ENCODE results near the gene SLC2A13. TPM values are rescaled to one million over a fixed set of nuclear protein-coding genes. Genes with fewer than 3 reads are reported as not detected.

SLC2A13 gene
- total and polyA plus RNA-seq, 2 donors (not counting 3 experiments of a cell fraction or from before 2014, with no cell fraction given), result 1.2 to 4.9 TPM

GRCh38 chr12:39816671-39817185 lies 289.2 kb downstream of the SLC2A13 start:
- Histone ChIP-seq H3K4me3 (replicated peaks in 1 of 3; ENCODE audit: insufficient read depth in 1 of 3, low read depth in 1 of 3, low read length in 3 of 3) (no peak overlapping the region), H3K4me1 (ENCODE audit: control insufficient read depth, extremely low read depth, insufficient read depth, low read length) (no peaks in the 10 kb centered on the region), H3K4me2 (ENCODE audit: insufficient read depth, low read length) (no peak overlapping the region), H4K20me1 (replicated peaks; ENCODE audit: control insufficient read depth, extremely low read depth, insufficient read depth, low read length) (no peaks in the 10 kb centered on the region), H3K9me1 (replicated peaks; ENCODE audit: control insufficient read depth, extremely low read depth, insufficient read depth, low read length) (no peaks in the 10 kb centered on the region), H3K36me3 (ENCODE audit: control insufficient read depth in 2 of 2, extremely low read depth in 1 of 2, insufficient read depth in 2 of 2, low read length in 2 of 2) (no peaks in the 10 kb centered on the region), H3K27ac (ENCODE audit: insufficient read depth, low read depth, low read length) (no peak overlapping the region), H2AFZ (ENCODE audit: low read depth, low read length) (no peak overlapping the region), H3K9me3 (replicated peaks; ENCODE audit: control insufficient read depth, insufficient read depth, low read length) (no peaks in the 10 kb centered on the region), H3K27me3 (ENCODE audit: control insufficient read depth in 2 of 2, insufficient read depth in 2 of 2, low read length in 2 of 2) (no peaks in the 10 kb centered on the region), H3K79me2 (ENCODE audit: control insufficient read depth, insufficient read depth, low read length) (no peaks in the 10 kb centered on the region), H3K9ac (replicated peaks; ENCODE audit: extremely low read depth, insufficient read depth, low read length) (no peak overlapping the region)
- ChIA-PET CTCF (interaction anchor here (1.0 to 1.1 kb wide), 2 partner anchors 13 to 194 kb away, joined by 3 read pairs; no protein-coding TSS in a partner anchor), POLR2A (no interaction called here)
- dilution Hi-C loops (cut with MboI; ENCODE audit: extremely low pct_ligation_motif_present, low sequenced_read_pairs) (no loop called here), intact Hi-C loops (cut with micrococcal nuclease) (no loop called here)
- no TSS peak for BruUV-seq (replicated peaks)
- FAIRE-seq (no peak), DNase-seq (ENCODE audit: low read depth, low spot score) (no peak)
- no peak for TF ChIP-seq MYC (IDR thresholded peaks at IDR 0.05; ENCODE audit: low read depth, low read length)
- TF ChIP-seq JUN (IDR thresholded peaks at IDR 0.05; ENCODE audit: borderline replicate concordance, insufficient read depth, insufficient read length, low read depth), result no peak
- TF ChIP-seq POLR2AphosphoS5 (IDR thresholded peaks at IDR 0.05; ENCODE audit: insufficient read depth, low read depth, low read length), result no peak
- TF ChIP-seq EZH2 (IDR thresholded peaks at IDR 0.05; ENCODE audit: borderline replicate concordance, low read depth, low read length, severe bottlenecking), result no peak
- TF ChIP-seq POLR2A (IDR thresholded peaks at IDR 0.05; ENCODE audit: low read depth, low read length), result no peak
- no peak for TF ChIP-seq MAX (IDR thresholded peaks at IDR 0.05; ENCODE audit: insufficient read depth, insufficient read length)
- no peak for TF ChIP-seq FOS (IDR thresholded peaks at IDR 0.05; ENCODE audit: borderline replicate concordance, insufficient read depth, low read length)
- no peak for TF ChIP-seq GATA2 (IDR thresholded peaks at IDR 0.05; ENCODE audit: insufficient read depth, insufficient read length, low read depth, low read length)
- TF ChIP-seq CTCF (IDR thresholded peaks at IDR 0.05; ENCODE audit: extremely low read depth in 1 of 2, insufficient read depth in 1 of 2, low read depth in 1 of 2, low read length in 2 of 2), result no peak
